Mesothelial cell of epicardium (in vitro differentiated cells): ENCODE measurements around the gene OXLD1. TPM values are rescaled to one million over a fixed set of nuclear protein-coding genes. Genes with fewer than 3 reads are reported as not detected.

Experiments used
- DNase-seq, 2 experiments: peaks; one replicate each; pipeline ENCODE4 v3.0.0; 2021; ENCODE audit warnings: low spot score in 2 of 2; ENCODE audit not compliant: unreplicated experiment in 2 of 2
- H3K27ac Mint-ChIP-seq: 2 replicates; pipeline ENCODE4 v1.8.0; 2021; ENCODE audit warnings: mixed read lengths
- H3K27me3 Mint-ChIP-seq: 2 replicates; pipeline ENCODE4 v1.8.0; 2021; ENCODE audit warnings: low read depth, mixed read lengths
- H3K36me3 Mint-ChIP-seq: 2 replicates; pipeline ENCODE4 v1.8.0; 2021; ENCODE audit warnings: mixed read lengths
- H3K4me1 Mint-ChIP-seq: 2 replicates; pipeline ENCODE4 v1.8.0; 2021; ENCODE audit warnings: mixed read lengths
- H3K4me3 Mint-ChIP-seq: 2 replicates; pipeline ENCODE4 v1.8.0; 2021; ENCODE audit warnings: mild to moderate bottlenecking, moderate library complexity, mixed read lengths
- H3K9me3 Mint-ChIP-seq: 2 replicates; pipeline ENCODE4 v1.8.0; 2021; ENCODE audit warnings: mixed read lengths
- total RNA-seq: library from RNA; stranded (reverse); gene quantifications from 3 replicates; pipeline ENCODE4 v1.2.1, GENCODE V29; 2021
- TF ChIP-seq, protein P1 (sequence below): fragments of 200-600 bp; sonication (generic); IDR thresholded peaks from one replicate; pipeline ENCODE4 v1.5.0; 2021; ENCODE audit warnings: antibody characterized with exemption; ENCODE audit not compliant: unreplicated experiment

Gene OXLD1
- total RNA-seq, 1 donor from 2014 or later: 23.9 TPM

DNA sequence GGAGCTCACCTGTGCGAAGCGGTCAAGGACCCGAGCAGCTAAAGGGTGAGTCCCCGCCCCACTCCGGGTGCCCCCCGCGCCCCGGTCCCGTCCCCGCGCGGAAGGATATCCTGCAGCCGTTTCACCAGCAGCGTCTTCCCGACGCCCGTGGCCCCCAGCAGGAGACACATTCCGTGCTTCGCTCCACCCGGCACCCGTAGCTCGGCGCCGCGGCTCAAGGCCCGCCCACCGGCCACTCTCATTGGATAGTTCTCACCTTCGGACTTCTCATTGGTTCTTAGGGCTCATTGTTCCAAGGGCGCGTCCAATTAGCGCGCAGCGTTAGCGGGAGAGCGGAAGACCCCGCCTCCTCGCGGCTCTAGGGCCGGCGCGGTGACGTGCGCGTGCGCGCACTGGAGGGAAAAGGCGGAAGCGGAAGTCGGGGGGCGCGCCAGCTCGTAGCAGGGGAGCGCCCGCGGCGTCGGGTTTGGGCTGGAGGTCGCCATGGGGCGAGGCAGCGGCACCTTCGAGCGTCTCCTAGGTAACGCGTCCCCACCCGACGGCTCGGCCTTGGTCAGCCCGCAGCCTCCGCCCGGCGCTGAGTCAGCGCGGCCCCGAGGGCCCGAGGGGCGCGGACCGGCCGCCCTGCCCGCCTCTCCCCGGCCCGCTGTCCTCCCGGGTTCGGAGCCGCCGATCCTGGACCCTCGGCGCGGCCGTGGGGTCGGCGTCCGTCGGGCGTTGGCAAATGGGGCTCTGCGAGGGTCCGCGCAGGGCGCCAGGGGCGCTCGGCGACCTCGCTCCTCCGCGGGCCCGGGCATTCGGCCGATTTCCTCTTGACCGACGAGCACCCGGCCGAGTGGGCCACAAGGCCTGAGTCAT lies 17.4 kb upstream of the OXLD1 start, which contains the start of the genes ARL16 and HGS:
Gene ARL16 (minus strand): TSS at position 214 of the 858 bp plus-strand sequence. CDS start 44 bp downstream, at position 170.
Gene HGS (plus strand): TSS at position 428 of the 858 bp plus-strand sequence. CDS start 56 bp downstream, at position 484.
- DNase-seq: peak; percentile 96 to 99
- Mint-ChIP-seq H3K27ac (peak within 1 kb of the TSS; percentile 98), H3K4me3 (peak within 1 kb of the TSS; percentile 95), H3K27me3 (no peaks in the 10 kb centered on the region), H3K9me3 (no peaks in the 10 kb centered on the region), H3K36me3 (peaks cover 6% of the 10 kb centered on the region), H3K4me1 (peaks cover 23% of the 10 kb centered on the region)
- TF ChIP-seq, protein P1, sequence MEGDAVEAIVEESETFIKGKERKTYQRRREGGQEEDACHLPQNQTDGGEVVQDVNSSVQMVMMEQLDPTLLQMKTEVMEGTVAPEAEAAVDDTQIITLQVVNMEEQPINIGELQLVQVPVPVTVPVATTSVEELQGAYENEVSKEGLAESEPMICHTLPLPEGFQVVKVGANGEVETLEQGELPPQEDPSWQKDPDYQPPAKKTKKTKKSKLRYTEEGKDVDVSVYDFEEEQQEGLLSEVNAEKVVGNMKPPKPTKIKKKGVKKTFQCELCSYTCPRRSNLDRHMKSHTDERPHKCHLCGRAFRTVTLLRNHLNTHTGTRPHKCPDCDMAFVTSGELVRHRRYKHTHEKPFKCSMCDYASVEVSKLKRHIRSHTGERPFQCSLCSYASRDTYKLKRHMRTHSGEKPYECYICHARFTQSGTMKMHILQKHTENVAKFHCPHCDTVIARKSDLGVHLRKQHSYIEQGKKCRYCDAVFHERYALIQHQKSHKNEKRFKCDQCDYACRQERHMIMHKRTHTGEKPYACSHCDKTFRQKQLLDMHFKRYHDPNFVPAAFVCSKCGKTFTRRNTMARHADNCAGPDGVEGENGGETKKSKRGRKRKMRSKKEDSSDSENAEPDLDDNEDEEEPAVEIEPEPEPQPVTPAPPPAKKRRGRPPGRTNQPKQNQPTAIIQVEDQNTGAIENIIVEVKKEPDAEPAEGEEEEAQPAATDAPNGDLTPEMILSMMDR: no peak

DNA sequence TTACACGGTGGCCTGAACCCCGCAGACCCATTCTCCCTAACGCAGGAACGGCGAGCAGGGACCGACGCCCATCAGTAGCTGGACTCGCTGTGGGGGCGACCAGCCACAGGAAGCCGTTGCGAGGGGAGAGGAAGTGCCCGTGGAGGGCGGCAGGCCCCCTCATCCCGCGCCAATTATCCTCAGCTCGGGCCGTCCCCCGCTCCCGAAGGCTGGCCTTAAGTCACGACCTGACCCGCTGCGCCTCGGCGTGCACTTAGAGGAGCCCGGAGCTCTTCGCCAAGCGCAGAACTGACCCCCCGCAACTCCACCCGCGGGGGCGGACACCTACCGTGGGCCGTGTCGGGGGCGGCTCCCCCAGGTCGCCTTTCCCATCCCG lies 16.8 kb upstream of the OXLD1 start:
- H3K27me3 Mint-ChIP-seq: no peaks in the 10 kb centered on the region
- DNase-seq: no peak
- H3K36me3 Mint-ChIP-seq: peaks cover 4% of the 10 kb centered on the region
- TF ChIP-seq, protein P1: no peak
- no peaks in the 10 kb centered on the region for H3K9me3 Mint-ChIP-seq
- peak overlapping the region; percentile 95 for H3K4me3 Mint-ChIP-seq
- peak overlapping the region; percentile 93 for H3K27ac Mint-ChIP-seq
- peaks cover 23% of the 10 kb centered on the region for H3K4me1 Mint-ChIP-seq

DNA sequence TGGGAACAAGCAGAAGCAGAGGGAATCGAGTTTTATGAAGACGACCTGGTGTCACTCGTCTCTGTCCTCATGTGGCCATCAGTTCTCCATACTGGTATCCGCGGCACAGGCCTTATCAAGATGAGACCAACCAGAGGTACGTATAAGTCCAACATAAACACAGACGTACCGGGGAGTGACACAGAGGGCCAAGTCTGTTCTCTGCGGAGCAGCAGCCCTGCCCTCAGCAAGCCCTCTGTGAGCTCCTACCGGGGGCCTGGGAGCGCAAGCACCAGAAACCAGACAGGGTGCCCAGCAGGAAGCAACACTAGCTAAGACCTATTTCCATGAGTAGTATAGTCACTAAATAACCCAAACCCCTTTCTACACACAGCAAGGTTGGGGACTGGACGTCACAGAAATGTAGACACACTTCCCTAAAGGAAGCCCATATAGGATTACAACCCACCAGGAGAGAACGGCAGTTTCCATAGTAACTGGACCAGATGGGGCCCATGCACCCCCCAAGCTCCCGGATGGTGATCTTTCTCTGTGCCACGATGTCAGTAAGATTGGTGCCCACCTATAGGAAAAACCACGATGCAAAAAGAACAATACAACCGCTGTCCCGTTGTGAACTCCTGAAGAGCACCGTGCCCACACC lies 16.3 kb upstream of the OXLD1 start:
- Mint-ChIP-seq H3K4me1 (peaks cover 23% of the 10 kb centered on the region), H3K9me3 (no peaks in the 10 kb centered on the region), H3K36me3 (peaks cover 4% of the 10 kb centered on the region), H3K27me3 (no peaks in the 10 kb centered on the region), H3K27ac (peak overlapping the region; percentile 93), H3K4me3 (peak overlapping the region; percentile 95)
- no peak for DNase-seq
- TF ChIP-seq, protein P1: no peak

DNA sequence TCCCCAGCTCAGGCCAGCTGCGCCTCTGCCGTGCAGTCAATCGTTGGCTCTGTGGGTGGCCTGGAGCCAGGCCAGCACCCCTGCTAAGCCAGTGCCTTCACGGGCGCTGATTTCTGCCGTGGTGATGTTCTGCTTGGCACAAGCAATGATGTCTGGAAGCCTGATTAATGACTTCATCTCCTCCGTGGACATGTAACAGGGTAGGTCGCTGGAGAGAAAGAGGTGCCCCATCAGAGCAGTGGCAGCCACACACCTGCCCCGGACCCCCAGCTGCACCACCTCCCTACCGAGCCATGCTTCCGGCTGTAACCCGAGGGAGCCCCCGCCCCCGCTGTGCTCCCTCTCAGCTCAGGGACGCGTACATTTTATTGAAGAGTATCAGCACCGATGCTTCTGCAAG lies 15.3 kb upstream of the OXLD1 start:
- Mint-ChIP-seq H3K27me3 (no peaks in the 10 kb centered on the region), H3K4me3 (peak overlapping the region; percentile 95), H3K27ac (no peak overlapping the region), H3K4me1 (peaks cover 23% of the 10 kb centered on the region), H3K36me3 (peaks cover 4% of the 10 kb centered on the region), H3K9me3 (no peaks in the 10 kb centered on the region)
- TF ChIP-seq, protein P1: no peak
- no peak for DNase-seq

DNA sequence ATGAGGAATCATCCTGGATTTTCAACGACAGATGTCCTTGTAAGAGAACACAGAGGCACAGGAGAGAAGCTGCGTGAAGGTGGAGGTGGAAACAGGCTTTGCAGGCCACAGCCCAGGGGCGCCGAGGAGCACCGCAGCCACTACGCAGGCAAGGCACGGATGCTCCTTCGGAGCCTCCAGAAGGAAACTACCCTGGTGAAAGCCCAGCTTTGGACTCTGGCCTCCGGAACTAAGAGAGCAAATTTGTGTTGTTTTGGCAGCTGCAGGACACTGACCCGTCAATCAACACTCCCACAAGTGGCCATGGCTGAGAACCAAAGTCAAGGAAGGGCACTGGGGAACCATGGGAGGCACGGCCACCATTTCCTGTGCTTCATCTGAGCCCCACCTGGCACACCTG lies 13.7 kb upstream of the OXLD1 start:
- Mint-ChIP-seq H3K9me3 (no peaks in the 10 kb centered on the region), H3K27ac (no peak overlapping the region), H3K4me3 (no peak overlapping the region), H3K36me3 (no peaks in the 10 kb centered on the region), H3K27me3 (no peaks in the 10 kb centered on the region), H3K4me1 (peaks cover 19% of the 10 kb centered on the region)
- TF ChIP-seq, protein P1: no peak
- DNase-seq: no peak
